Transverse colon (tissue), 4 donors: ENCODE results near the gene CRNN. TPM values are rescaled to one million over a fixed set of nuclear protein-coding genes. Genes with fewer than 3 reads are reported as not detected.

Experiments
- DNase-seq: peaks from one replicate; pipeline ENCODE4 v3.0.0-alpha.2; 2019
- H3K27ac ChIP-seq, 4 donors: fragments of 200-600 bp; sonication (generic); 2 replicates each; pipeline ENCODE4 v1.5.1; 2016 to 2018; ENCODE audit warnings: inconsistent platforms in 4 of 4
- H3K27me3 ChIP-seq: fragments of 200-600 bp; sonication (generic); 2 replicates; pipeline ENCODE4 v1.5.1; 2017; ENCODE audit warnings: inconsistent platforms
- H3K36me3 ChIP-seq, 4 donors: fragments of 200-600 bp; sonication (generic); 2 replicates each; pipeline ENCODE4 v1.5.1; 2017 to 2019; ENCODE audit warnings: inconsistent platforms in 4 of 4
- H3K4me1 ChIP-seq, 4 donors: fragments of 200-600 bp; sonication (generic); 2 replicates each; pipeline ENCODE4 v1.5.1; 2017 to 2020; ENCODE audit warnings: inconsistent platforms in 4 of 4
- H3K4me3 ChIP-seq, 4 donors: fragments of 200-600 bp; sonication (generic); 1 replicate in 1 of 4; 2 replicates in 3 of 4; pipeline versions ENCODE4 v1.5.1 to v1.6.1; 2017 to 2019; ENCODE audit warnings: inconsistent platforms in 4 of 4
- H3K9me3 ChIP-seq, 2 donors: fragments of 200-600 bp; sonication (generic); 2 replicates each; pipeline ENCODE4 v1.5.1; 2017 to 2019; ENCODE audit warnings: inconsistent platforms in 2 of 2
- CTCF ChIP-seq, 5 experiments: fragments of 200-600 bp in 3 of 5; fragments of 450-650 bp in 2 of 5; sonication (generic) in 3 of 5; IDR thresholded peaks; 1 replicate in 2 of 5; 2 replicates in 3 of 5; pipeline ENCODE4 v1.5.1; 2016 to 2017; ENCODE audit warnings: antibody characterized with exemption in 5 of 5, inconsistent platforms in 3 of 5, mild to moderate bottlenecking in 2 of 5, moderate library complexity in 1 of 5
- EP300 ChIP-seq: sonication (generic); formaldehyde crosslinking; IDR thresholded peaks from one replicate; pipeline ENCODE4 v1.6.1; 2017; ENCODE audit warnings: antibody characterized with exemption, low read depth
- POLR2A ChIP-seq: fragments of 450-650 bp; IDR thresholded peaks from one replicate; pipeline ENCODE4 v1.6.1; 2016; ENCODE audit warnings: antibody characterized with exemption, mild to moderate bottlenecking, moderate library complexity
- POLR2AphosphoS5 ChIP-seq, 3 donors: sonication (generic); formaldehyde crosslinking; IDR thresholded peaks; one replicate each; pipeline ENCODE4 v1.6.1; 2016; ENCODE audit warnings: antibody characterized with exemption in 3 of 3
- WGBS, 2 donors: methylation state at CpG; one replicate each; pipeline ENCODE4 v1.1.5; 2018; ENCODE audit warnings: low coverage in 1 of 2; 5-methylcytosine and 5-hydroxymethylcytosine counted together
- in situ Hi-C, 4 donors: fragments of 200-750 bp; cut with MboI; loops; one replicate each; pipeline versions ENCODE4 v1.15.0 to v1.15.1; 2017; ENCODE audit warnings: low sequenced_read_pairs in 3 of 4, low pct_ligation_motif_present in 1 of 4, low pct_unique_long_range_greater_than_20kb in 1 of 4
- intact Hi-C: fragments of 100-400 bp; cut with DNase I; formaldehyde crosslinking; loops from one replicate; pipeline ENCODE4 v1.15.1; 2023; ENCODE audit warnings: low total_unique reads
- small RNA-seq, 4 donors: library from RNA; depleted of rRNA; stranded (forward); fragments of <200 nt; gene quantifications; one replicate each; pipeline ENCODE3, GENCODE V24; 2016
- total RNA-seq, 4 donors: library from RNA; depleted of rRNA; stranded (reverse); fragments of >200 nt; gene quantifications; one replicate each; pipeline ENCODE4 v1.1.0, GENCODE V29; 2016

The CRNN gene
- total RNA-seq, 4 donors from 2014 or later, result not detected

GRCh38 chr1:152359906-152360305 is 54.2 kb downstream of the CRNN start, which contains the start of gene FLG2:
Gene FLG2, minus strand, starts transcription at chr1:152360006. Its CDS starts 1,122 bp downstream, at chr1:152358884.
- Histone ChIP-seq H3K36me3 (no peaks in the 10 kb centered on the region), H3K4me1 (no peaks in the 10 kb centered on the region), H3K27ac (no peak within 1 kb of the TSS), H3K27me3 (no peaks in the 10 kb centered on the region), H3K9me3 (no peaks in the 10 kb centered on the region), H3K4me3 (no peak within 1 kb of the TSS)
- DNase-seq, result no peak
- TF ChIP-seq POLR2AphosphoS5 (IDR thresholded peaks at IDR 0.05) (no peak), POLR2A (no peak), CTCF (IDR thresholded peaks at IDR 0.05) (no peak), EP300 (no peak)
- 53 to 65% methylated on average over 2 of the region's 2 CpGs for WGBS, 2 donors
- intact Hi-C loops, result no loop called here
- in situ Hi-C loops, result no loop called here

Small RNAs within 50 kb of the gene (small RNA-seq; reads per million reads assigned to genes)
- gene HMGN3P1, result 0 reads per million in 4 donors

Other genes starting within 250 kb of the CRNN start
- gene HRNR, start 190.1 kb downstream of the CRNN start, total RNA-seq, result not detected
- gene FLG, start 89.0 kb downstream of the CRNN start, total RNA-seq, result not detected
- gene FLG2, start 54.3 kb downstream of the CRNN start, total RNA-seq, result not detected
- not detected for gene LCE5A, start 96.5 kb upstream of the CRNN start, total RNA-seq
- not detected for gene CRCT1, start 100.2 kb upstream of the CRNN start, total RNA-seq
- gene LCE3E, start 152.5 kb upstream of the CRNN start, total RNA-seq, result not detected
- gene LCE3D, start 166.3 kb upstream of the CRNN start, total RNA-seq, result not detected
- gene LCE3C, start 186.0 kb upstream of the CRNN start, total RNA-seq, result not detected
- not detected for gene LCE3B, start 199.5 kb upstream of the CRNN start, total RNA-seq
- gene LCE3A, start 208.8 kb upstream of the CRNN start, total RNA-seq, result not detected
- gene LCE2D, start 249.1 kb upstream of the CRNN start, total RNA-seq, result not detected